CD4-positive, alpha-beta T cell treated with Interleukin-4 for 1 hour (primary cell): ENCODE results near the gene IRGQ.
A peak's percentile ranks its signal among the peaks of the same experiment; 100 is the strongest.
"Not testable (repeated sequence)": the region's sequence is repeated elsewhere in the genome, so short reads cannot be mapped to it uniquely, and the experiment has no call there.

ENCODE experiments used
- DNase-seq, 2 donors: peaks; one replicate each; pipeline ENCODE4 v3.0.0-alpha.2; 2020 to 2022

Gene IRGQ

GRCh38 chr19:43624933-43625332 lies 29.0 kb upstream of the IRGQ start:
- peak; percentile 88 to 89 for DNase-seq

- DNase-seq = no peak
These were observed 28.1 kb upstream of the IRGQ start for GRCh38 chr19:43623889-43624670.

- DNase-seq = no peak
These were observed 27.0 kb upstream of the IRGQ start for GRCh38 chr19:43622956-43623355.

GRCh38 chr19:43622070-43622469 lies 26.1 kb upstream of the IRGQ start:
- DNase-seq = no peak

- peak in 1 of 2 donors; percentile 87 for DNase-seq
These were observed 24.4 kb upstream of the IRGQ start for GRCh38 chr19:43620061-43621001.

- DNase-seq = peak; percentile 90
These were observed 23.5 kb upstream of the IRGQ start, which contains the start of gene ZNF428 for GRCh38 chr19:43619262-43620060. ZNF428 (minus strand) TSS chr19:43619629; CDS start chr19:43614304, 5,325 bp downstream.

GRCh38 chr19:43618921-43619261 lies 23.0 kb upstream of the IRGQ start:
- peak; percentile 39 to 44 for DNase-seq

GRCh38 chr19:43616954-43617353 lies 21.0 kb upstream of the IRGQ start:
- no peak for DNase-seq

GRCh38 chr19:43616306-43616705 lies 20.4 kb upstream of the IRGQ start:
- DNase-seq = no peak

GRCh38 chr19:43612374-43612773 lies 16.4 kb upstream of the IRGQ start:
- no peak for DNase-seq

GRCh38 chr19:43611788-43612187 lies 15.9 kb upstream of the IRGQ start, which contains the start of gene SRRM5:
SRRM5 (plus strand) TSS chr19:43612088; CDS start chr19:43612122, 34 bp downstream.
- no peak for DNase-seq

- DNase-seq = no peak
These were observed 14.6 kb upstream of the IRGQ start for GRCh38 chr19:43610493-43610892.

GRCh38 chr19:43609872-43610271 lies 13.9 kb upstream of the IRGQ start:
- no peak for DNase-seq

GRCh38 chr19:43607238-43608205 lies 11.6 kb upstream of the IRGQ start:
- no peak for DNase-seq

- no peak for DNase-seq
These were observed 10.8 kb upstream of the IRGQ start for GRCh38 chr19:43606569-43607229.

GRCh38 chr19:43605875-43606568 lies 10.1 kb upstream of the IRGQ start:
- no peak for DNase-seq

GRCh38 chr19:43600326-43600725 lies 4.4 kb upstream of the IRGQ start:
- DNase-seq = not testable (repeated sequence)

GRCh38 chr19:43599635-43600295 lies 3.8 kb upstream of the IRGQ start:
- no peak for DNase-seq

GRCh38 chr19:43598445-43599240 lies 2.7 kb upstream of the IRGQ start:
- DNase-seq = no peak
